Central memory CD8-positive, alpha-beta T cell (primary cell): Measurements from ENCODE around the gene RPL36.

Experiments used
- ATAC-seq: fragments of 150-1000 bp; cut with Tn5 transposase; replicated peaks from 2 replicates; pipeline ENCODE4 v1.10.0; 2022; ENCODE audit warnings: mild to moderate bottlenecking, moderate FRiP score, moderate number of reproducible peaks; ENCODE audit not compliant: poor library complexity, severe bottlenecking; ENCODE audit errors: extremely low read depth
- DNase-seq, 2 donors: peaks; one replicate each; pipeline ENCODE4 v3.0.0; 2021; ENCODE audit warnings: low spot score in 2 of 2
- H3K27ac Mint-ChIP-seq: one replicate; pipeline ENCODE4 v1.8.0; 2022; ENCODE audit warnings: low read depth, mild to moderate bottlenecking, moderate library complexity, mixed read lengths
- H3K27me3 Mint-ChIP-seq: one replicate; pipeline ENCODE4 v1.8.0; 2022; ENCODE audit warnings: mixed read lengths
- H3K36me3 Mint-ChIP-seq: one replicate; pipeline ENCODE4 v1.8.0; 2022; ENCODE audit warnings: mild to moderate bottlenecking, moderate library complexity, mixed read lengths; ENCODE audit not compliant: insufficient read depth
- H3K4me1 Mint-ChIP-seq: one replicate; pipeline ENCODE4 v1.8.0; 2022; ENCODE audit warnings: mixed read lengths
- H3K4me3 Mint-ChIP-seq: one replicate; pipeline ENCODE4 v1.8.0; 2022; ENCODE audit warnings: mild to moderate bottlenecking, moderate library complexity, mixed read lengths
- H3K9me3 Mint-ChIP-seq: one replicate; pipeline ENCODE4 v1.8.0; 2022; ENCODE audit warnings: mixed read lengths

Gene RPL36

DNA sequence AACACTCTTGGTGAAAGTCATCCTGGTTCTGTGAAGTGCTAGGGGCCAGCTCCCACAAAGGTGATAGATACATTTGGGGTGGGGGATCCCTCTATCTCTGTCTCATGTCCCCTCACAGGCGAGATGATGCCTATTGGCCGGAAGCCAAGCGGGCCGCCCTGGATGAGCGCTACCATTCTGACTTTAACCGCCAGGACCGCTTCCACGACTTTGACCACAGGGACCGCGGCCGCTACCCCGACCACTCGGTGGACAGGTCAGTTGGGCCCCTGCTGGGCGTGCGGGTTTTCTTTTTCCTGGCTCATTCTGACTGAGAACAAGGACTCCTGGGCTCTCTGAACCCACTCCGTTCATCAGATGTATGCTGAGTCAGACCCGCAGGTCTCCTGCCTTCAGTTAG lies 26.2 kb upstream of the RPL36 start:
- no peak overlapping the region for H3K4me3 Mint-ChIP-seq
- H3K27ac Mint-ChIP-seq: no peak overlapping the region
- no peaks in the 10 kb centered on the region for H3K27me3 Mint-ChIP-seq
- no peaks in the 10 kb centered on the region for H3K9me3 Mint-ChIP-seq
- peaks cover 79% of the 10 kb centered on the region for H3K36me3 Mint-ChIP-seq
- ATAC-seq (no peak), DNase-seq (no peak)
- H3K4me1 Mint-ChIP-seq: no peaks in the 10 kb centered on the region

DNA sequence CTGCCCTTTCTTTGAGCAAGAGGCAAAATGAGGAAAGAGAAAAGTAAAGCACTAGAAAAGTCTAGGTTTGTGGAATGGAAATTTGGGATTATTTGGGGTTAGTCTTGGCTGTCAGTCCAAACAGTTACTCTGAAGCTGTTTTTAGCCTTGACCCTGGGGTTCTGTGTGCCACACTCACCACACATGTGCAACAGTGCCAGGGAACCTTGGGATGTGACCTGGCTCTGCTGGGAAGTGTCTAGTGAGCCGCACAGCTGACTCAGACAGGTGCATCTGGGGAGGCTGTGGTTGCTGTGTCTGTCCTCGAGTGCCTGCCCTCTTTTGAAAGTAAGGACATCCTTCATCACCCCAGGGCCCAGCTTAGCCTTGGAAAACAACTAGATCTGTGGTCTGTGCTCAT lies 25.6 kb upstream of the RPL36 start:
- ATAC-seq (no peak), DNase-seq (no peak)
- H3K27ac Mint-ChIP-seq: peak overlapping the region; percentile 61
- H3K36me3 Mint-ChIP-seq: peaks cover 80% of the 10 kb centered on the region
- H3K27me3 Mint-ChIP-seq: no peaks in the 10 kb centered on the region
- no peaks in the 10 kb centered on the region for H3K9me3 Mint-ChIP-seq
- no peak overlapping the region for H3K4me3 Mint-ChIP-seq
- no peaks in the 10 kb centered on the region for H3K4me1 Mint-ChIP-seq

DNA sequence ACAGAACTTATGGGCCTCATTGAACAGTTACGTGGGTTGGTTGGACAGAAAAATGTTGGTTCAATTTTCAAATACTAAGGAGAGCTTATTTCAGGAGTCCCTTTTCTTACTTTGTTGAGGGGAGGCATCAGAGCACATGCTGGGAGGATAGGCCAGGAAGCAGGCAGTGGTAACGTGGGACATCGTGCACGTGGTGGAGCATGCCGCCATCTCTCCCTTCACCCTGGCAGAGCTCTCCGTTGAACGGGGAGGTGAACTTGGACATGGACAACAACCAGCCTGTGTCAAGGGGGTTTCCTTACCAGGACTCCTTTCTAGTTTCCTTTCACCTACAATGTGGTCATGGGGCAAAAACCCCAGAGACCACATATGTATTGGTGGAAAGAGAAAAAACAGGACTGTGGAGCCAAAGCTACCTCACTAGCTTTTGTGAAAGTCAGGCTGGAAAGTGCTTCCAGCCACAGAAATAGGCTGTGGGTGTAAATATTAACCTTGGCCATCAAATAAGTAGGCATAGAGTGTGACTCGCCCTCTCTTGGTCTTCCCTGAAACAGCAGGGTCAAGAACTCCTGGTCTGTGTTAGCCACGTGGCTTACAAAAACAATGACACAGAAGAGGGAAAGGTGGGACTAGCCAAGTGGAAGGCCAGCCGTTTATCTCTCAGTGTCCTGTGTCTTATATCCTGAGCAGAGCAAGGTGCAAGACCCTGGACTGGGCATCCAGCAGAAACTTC lies 24.1 kb upstream of the RPL36 start:
- Mint-ChIP-seq H3K4me1 (no peaks in the 10 kb centered on the region), H3K27ac (peak overlapping the region; percentile 61), H3K27me3 (no peaks in the 10 kb centered on the region), H3K9me3 (no peaks in the 10 kb centered on the region), H3K4me3 (no peak overlapping the region), H3K36me3 (peaks cover 76% of the 10 kb centered on the region)
- DNase-seq (no peak), ATAC-seq (no peak)

DNA sequence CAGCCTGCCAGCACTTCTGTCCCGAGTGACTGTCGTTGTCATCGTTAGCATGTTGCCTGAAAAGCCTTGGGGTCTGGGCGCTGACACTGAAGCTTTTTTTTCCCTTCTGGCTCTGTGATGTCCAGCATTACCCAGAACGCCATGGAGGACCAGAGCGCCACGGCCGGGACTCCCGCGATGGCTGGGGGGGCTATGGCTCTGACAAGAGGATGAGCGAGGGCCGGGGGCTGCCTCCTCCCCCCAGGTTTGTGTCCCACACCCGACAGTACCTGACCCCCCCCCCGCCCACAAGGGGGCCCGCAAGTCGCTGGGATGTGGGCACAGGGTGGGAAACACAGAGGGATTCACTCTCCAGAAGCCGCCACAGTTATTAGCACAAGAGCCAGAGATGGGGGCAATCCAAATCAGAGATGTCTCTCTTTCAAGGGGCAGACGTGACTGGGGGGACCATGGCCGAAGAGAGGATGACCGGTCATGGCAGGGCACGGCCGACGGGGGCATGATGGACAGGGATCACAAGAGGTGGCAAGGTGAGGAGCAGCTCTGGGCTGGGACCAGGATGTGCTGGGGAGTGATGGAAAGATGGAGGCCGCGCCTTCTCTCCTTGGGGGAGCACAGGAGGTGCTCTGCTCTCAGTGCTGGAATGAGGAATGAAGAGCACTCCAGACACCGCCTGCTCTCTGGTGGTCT lies 23.0 kb upstream of the RPL36 start:
- ATAC-seq (no peak), DNase-seq (no peak)
- no peaks in the 10 kb centered on the region for H3K9me3 Mint-ChIP-seq
- no peaks in the 10 kb centered on the region for H3K27me3 Mint-ChIP-seq
- H3K27ac Mint-ChIP-seq: no peak overlapping the region
- no peaks in the 10 kb centered on the region for H3K4me1 Mint-ChIP-seq
- H3K4me3 Mint-ChIP-seq: no peak overlapping the region
- H3K36me3 Mint-ChIP-seq: peaks cover 68% of the 10 kb centered on the region

DNA sequence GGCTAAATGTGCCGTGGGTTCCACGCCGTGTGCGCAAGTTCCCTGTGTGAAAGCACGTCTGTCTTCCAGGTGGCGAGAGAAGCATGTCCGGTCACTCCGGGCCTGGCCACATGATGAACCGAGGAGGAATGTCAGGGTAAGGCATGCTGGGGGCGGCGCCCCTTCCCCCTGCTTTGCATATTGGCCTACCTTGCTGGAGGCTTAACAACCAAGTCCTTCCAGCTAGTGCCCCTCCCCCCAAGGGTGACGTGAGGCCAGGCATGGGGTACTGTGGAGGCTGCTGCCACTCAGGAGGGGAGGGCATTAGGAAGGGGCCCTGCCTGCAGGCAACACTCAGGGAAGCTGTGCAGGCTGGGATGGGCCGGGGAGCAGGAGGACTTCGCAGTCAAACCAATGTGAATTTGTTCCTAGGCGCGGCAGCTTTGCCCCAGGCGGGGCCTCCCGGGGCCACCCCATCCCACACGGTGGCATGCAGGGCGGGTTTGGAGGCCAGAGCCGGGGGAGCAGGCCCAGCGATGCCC lies 22.3 kb upstream of the RPL36 start:
- ATAC-seq (no peak), DNase-seq (no peak)
- Mint-ChIP-seq H3K4me1 (no peaks in the 10 kb centered on the region), H3K9me3 (no peaks in the 10 kb centered on the region), H3K36me3 (peaks cover 62% of the 10 kb centered on the region), H3K4me3 (no peak overlapping the region), H3K27me3 (no peaks in the 10 kb centered on the region), H3K27ac (no peak overlapping the region)

DNA sequence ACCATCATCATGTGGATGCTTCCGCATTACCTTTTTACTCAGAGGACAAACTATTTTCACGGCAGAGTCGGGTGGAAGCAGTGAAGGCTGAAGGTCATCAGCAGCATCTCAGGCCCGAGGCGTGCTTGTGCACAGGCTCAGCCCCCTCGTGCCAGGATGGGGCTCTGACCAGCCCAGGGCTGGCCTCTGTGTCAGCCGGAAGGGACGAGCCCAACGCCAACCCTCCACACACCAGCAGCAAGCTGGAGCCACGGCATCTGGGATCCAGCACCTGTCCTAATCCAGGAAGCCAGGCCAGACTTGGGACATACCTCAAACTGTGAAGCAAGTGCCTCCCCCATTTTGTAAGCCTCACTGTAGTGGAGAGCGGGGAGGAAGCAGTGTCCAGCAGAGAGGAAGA lies 20.9 kb upstream of the RPL36 start:
- Mint-ChIP-seq H3K27ac (no peak overlapping the region), H3K36me3 (peaks cover 55% of the 10 kb centered on the region)

DNA sequence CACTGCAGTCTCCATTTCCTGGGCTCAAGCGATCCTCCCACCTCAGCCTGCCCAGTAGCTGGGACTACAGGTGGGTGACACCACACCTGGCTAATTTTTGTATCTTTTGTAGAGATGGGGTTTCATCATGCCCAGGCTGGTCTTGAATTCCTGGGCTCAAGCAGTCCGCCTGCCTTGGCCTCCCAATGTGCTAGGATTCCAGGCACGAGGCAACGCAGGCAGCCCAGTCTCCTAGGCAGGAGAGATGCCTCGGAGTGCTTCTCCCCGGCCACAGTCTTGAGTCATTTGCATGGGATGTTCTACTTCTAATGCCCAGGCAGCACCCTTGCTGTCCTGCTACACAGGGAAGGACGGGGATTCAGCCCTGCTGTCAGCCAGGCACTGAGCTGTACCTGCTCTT lies 18.5 kb upstream of the RPL36 start:
- no peak overlapping the region for H3K27ac Mint-ChIP-seq
- no peak overlapping the region for H3K4me3 Mint-ChIP-seq
- no peaks in the 10 kb centered on the region for H3K27me3 Mint-ChIP-seq
- H3K4me1 Mint-ChIP-seq: no peaks in the 10 kb centered on the region
- no peak for ATAC-seq
- H3K9me3 Mint-ChIP-seq: no peaks in the 10 kb centered on the region
- no peak for DNase-seq
- peaks cover 36% of the 10 kb centered on the region for H3K36me3 Mint-ChIP-seq

More for the DNA sequence above, 20.9 kb upstream of the RPL36 start:
- Mint-ChIP-seq H3K4me3 (no peak overlapping the region), H3K9me3 (no peaks in the 10 kb centered on the region), H3K27me3 (no peaks in the 10 kb centered on the region), H3K4me1 (no peaks in the 10 kb centered on the region)
- ATAC-seq (no peak), DNase-seq (no peak)

- DNase-seq (no peak), ATAC-seq (no peak)
- Mint-ChIP-seq H3K36me3 (peaks cover 23% of the 10 kb centered on the region), H3K27ac (no peak overlapping the region), H3K4me3 (no peak overlapping the region), H3K4me1 (no peaks in the 10 kb centered on the region), H3K9me3 (no peaks in the 10 kb centered on the region), H3K27me3 (no peaks in the 10 kb centered on the region)
Measured at GRCh38 chr19:5672708-5673459, 17.2 kb upstream of the RPL36 start.

DNA sequence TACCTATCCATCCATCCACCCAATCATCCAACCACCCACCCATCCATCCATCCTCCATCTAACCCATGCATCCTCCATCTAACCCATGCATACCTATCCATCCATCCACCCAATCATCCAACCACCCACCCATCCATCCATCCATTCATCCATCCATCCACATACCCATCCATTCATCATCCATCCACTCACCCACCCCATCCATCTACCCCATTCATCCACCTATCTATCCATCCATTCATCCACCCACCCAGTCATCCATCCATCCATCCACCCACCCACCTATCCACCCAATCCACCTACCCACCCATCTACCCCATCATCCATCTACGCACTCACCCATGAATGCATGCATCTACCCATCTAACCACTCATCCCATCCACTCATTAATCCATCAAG lies 16.3 kb upstream of the RPL36 start:
- Mint-ChIP-seq H3K4me3 (no peak overlapping the region), H3K9me3 (no peaks in the 10 kb centered on the region), H3K27me3 (no peaks in the 10 kb centered on the region), H3K27ac (peak overlapping the region; percentile 19), H3K36me3 (peaks cover 21% of the 10 kb centered on the region), H3K4me1 (no peaks in the 10 kb centered on the region)
- ATAC-seq: no peak
- no peak for DNase-seq

GRCh38 chr19:5674714-5675113 lies 15.4 kb upstream of the RPL36 start:
- Mint-ChIP-seq H3K27ac (no peak overlapping the region), H3K36me3 (peaks cover 17% of the 10 kb centered on the region), H3K9me3 (no peaks in the 10 kb centered on the region), H3K27me3 (no peaks in the 10 kb centered on the region), H3K4me3 (no peak overlapping the region), H3K4me1 (peaks cover 8% of the 10 kb centered on the region)
- DNase-seq (no peak), ATAC-seq (no peak)

DNA sequence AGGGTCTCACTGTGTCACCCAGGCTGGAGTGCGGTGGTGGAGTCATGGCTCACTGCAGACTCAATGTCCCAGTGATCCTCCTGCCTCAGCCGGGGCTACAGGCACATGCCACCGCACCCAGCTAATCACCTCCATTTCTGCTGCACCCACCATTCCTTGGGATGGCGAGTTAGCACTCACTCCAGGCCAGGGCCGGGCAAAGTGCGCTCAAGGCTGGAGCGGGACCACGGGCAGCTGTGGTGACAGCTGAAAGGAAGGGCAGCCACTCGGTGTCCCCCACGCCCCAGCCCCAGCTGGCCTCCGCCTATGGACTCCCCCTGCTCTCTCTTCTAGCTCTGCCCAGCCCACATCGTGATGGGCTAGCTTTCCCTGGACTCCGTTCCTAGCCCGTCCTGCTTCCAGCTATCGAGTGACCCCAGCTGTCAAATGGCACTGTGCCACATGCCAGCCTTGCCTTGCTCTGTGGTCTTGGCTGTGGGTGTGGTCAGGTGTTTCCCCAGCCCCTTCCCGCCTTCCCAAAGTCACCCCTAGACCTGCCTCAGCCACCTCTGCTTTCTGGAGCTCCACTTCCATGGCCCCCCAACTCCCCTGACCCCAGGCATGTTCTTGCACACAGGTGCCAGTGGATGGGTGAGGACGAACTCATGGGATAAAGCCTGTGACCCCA lies 13.9 kb upstream of the RPL36 start:
- DNase-seq: no peak

DNA sequence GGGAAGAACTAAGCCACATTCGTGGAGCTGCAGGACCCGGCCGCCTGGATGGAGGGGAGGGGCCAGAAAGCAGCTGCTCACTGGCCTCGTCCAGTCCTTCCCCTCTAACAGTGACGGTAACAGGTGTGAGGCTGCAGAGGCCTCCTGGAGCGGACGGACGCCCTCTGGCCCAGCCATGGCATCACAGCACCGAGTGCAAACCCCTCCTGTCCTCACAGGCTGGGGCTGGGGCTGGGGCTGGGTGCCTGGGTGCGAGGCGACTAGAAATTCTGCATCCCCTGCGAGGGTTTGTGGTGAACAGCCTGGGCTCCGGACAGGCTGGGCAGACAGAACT lies 13.4 kb upstream of the RPL36 start:
- H3K4me3 Mint-ChIP-seq: no peak overlapping the region
- no peaks in the 10 kb centered on the region for H3K9me3 Mint-ChIP-seq
- no peaks in the 10 kb centered on the region for H3K27me3 Mint-ChIP-seq
- no peak for ATAC-seq
- DNase-seq: no peak
- peaks cover 18% of the 10 kb centered on the region for H3K36me3 Mint-ChIP-seq
- H3K4me1 Mint-ChIP-seq: peaks cover 25% of the 10 kb centered on the region
- peak overlapping the region; percentile 78 for H3K27ac Mint-ChIP-seq

More for the DNA sequence above, 13.9 kb upstream of the RPL36 start:
- H3K4me1 Mint-ChIP-seq: peaks cover 20% of the 10 kb centered on the region
- no peaks in the 10 kb centered on the region for H3K27me3 Mint-ChIP-seq
- H3K36me3 Mint-ChIP-seq: peaks cover 16% of the 10 kb centered on the region
- H3K4me3 Mint-ChIP-seq: no peak overlapping the region
- ATAC-seq: no peak
- H3K27ac Mint-ChIP-seq: peak overlapping the region; percentile 78
- no peaks in the 10 kb centered on the region for H3K9me3 Mint-ChIP-seq
